ENCODE results near the gene SDF2L1.
"Not testable (repeated sequence)": the region's sequence is repeated elsewhere in the genome, so short reads cannot be mapped to it uniquely, and the experiment has no call there.

The SDF2L1 gene

DNA sequence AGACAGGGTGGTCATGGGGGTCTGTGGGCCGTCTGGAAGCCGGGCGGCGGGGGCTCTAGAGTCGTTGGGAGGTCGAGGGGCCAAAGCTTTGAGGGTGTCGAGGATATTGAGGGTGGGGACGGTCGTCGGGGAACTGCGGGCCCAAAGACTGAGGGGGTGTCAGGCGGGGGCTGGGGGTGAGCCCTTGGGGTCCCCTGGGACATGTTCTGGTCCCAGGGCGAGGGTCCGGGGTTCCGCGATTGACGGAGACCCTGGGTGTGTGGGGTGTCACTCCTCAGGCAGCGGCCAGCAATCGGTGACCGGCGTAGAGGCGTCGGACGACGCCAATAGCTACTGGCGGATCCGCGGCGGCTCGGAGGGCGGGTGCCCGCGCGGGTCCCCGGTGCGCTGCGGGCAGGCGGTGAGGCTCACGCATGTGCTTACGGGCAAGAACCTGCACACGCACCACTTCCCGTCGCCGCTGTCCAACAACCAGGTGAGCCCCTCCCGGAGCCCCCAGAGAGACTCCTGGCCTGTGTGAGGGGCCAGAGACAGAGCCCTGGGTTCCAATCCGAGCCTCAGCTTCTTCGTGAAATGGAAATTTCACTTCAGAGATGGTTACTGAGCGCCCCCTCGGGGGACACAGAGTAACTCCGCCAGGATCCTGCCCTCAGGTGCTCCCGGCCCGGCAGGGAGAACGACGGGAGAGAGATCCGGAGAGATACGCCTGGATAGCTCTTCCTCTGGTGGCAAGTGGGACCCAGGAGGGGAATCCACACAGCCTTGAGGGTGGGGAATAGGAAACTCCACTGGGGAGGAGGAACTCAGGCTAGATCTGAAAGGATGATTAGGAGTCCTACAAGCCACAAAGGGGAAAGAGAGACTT, 714 bp downstream of the SDF2L1 start:
- H3K4me1 ChIP-seq (ENCODE audit: insufficient read depth, low read length), result no peaks in the 10 kb centered on the region
- no peaks in the 10 kb centered on the region for H3K9me3 ChIP-seq (ENCODE audit: insufficient read depth, low read depth, low read length)
- H3K4me3 ChIP-seq (ENCODE audit: low read length), result peak overlapping the region; percentile 64
- H3K9ac ChIP-seq (ENCODE audit: low read depth, low read length), result peak overlapping the region; percentile 86
- peaks cover 15% of the 10 kb centered on the region; the same call in 1 of the 2 replicates for H3K36me3 ChIP-seq (ENCODE audit: insufficient read depth, low read length)
- no peak overlapping the region for H3K27ac ChIP-seq (ENCODE audit: low read depth, low read length)
- 4% methylated on average over 56 of the region's 56 CpGs for WGBS
- H3K27me3 ChIP-seq (ENCODE audit: insufficient read depth, low read length), result peaks cover 6% of the 10 kb centered on the region; the same call in 1 of the 2 replicates

DNA sequence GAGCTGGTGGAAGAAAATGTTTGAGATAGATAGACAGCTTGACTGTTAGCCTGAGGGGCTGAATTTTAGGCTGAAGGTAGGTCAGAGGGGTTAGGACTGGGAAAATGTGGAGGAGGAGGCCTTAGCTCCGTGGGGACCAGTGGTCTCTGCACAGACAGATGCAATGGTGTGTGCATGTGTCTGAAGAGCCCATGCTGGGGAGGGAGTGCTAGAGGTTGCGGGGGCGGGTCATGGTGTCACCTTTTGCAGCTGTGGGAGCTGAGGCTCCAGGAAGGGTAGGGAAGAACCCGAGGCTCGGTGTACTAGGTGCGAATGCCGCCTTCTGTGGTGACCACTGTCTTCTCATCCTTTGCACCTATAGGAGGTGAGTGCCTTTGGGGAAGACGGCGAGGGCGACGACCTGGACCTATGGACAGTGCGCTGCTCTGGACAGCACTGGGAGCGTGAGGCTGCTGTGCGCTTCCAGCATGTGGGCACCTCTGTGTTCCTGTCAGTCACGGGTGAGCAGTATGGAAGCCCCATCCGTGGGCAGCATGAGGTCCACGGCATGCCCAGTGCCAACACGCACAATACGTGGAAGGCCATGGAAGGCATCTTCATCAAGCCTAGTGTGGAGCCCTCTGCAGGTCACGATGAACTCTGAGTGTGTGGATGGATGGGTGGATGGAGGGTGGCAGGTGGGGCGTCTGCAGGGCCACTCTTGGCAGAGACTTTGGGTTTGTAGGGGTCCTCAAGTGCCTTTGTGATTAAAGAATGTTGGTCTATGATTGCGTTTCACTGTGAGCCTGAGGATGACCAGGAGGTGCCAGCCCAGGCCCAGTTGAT, 1.6 kb downstream of the SDF2L1 start:
- H3K4me1 ChIP-seq (ENCODE audit: insufficient read depth, low read length), result no peaks in the 10 kb centered on the region
- no peaks in the 10 kb centered on the region for H3K9me3 ChIP-seq (ENCODE audit: insufficient read depth, low read depth, low read length)
- H3K9ac ChIP-seq (ENCODE audit: low read depth, low read length), result no peak overlapping the region
- 95% methylated on average over 22 of the region's 22 CpGs for WGBS
- peak overlapping the region; percentile 64 for H3K4me3 ChIP-seq (ENCODE audit: low read length)
- peaks cover 18% of the 10 kb centered on the region; the same call in 1 of the 2 replicates for H3K36me3 ChIP-seq (ENCODE audit: insufficient read depth, low read length)
- H3K27me3 ChIP-seq (ENCODE audit: insufficient read depth, low read length), result peaks cover 6% of the 10 kb centered on the region; the same call in 1 of the 2 replicates
- H3K27ac ChIP-seq (ENCODE audit: low read depth, low read length), result no peak overlapping the region

DNA sequence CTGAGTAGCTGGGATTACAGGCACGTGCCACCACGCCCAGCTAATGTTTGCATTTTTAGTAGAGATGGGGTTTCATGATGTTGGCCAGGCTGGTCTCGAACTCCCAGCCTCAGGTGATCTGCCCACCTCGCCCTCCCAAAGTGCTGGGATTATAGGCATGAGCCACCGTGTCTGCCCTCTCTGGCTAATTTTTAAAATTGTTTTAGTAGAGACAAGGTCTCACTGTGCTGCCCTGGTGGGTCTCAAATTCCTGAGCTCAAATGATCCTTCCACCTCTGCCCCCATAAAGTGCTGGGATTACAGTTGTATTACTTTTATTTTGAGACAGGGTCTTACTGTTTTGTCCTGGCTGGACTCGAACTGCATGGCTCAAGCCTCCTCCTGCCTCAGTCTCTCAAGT, 3.4 kb downstream of the SDF2L1 start:
- H3K36me3 ChIP-seq (ENCODE audit: insufficient read depth, low read length), result peaks cover 23% of the 10 kb centered on the region; the same call in 1 of the 2 replicates
- H3K4me3 ChIP-seq (ENCODE audit: low read length); H3K9me3 ChIP-seq (ENCODE audit: insufficient read depth, low read depth, low read length); H3K27me3 ChIP-seq (ENCODE audit: insufficient read depth, low read length); H3K27ac ChIP-seq (ENCODE audit: low read depth, low read length); H3K9ac ChIP-seq (ENCODE audit: low read depth, low read length); H3K4me1 ChIP-seq (ENCODE audit: insufficient read depth, low read length): not testable (repeated sequence)
- 96% methylated on average over 6 of the region's 6 CpGs for whole genome bisulfite sequencing

DNA sequence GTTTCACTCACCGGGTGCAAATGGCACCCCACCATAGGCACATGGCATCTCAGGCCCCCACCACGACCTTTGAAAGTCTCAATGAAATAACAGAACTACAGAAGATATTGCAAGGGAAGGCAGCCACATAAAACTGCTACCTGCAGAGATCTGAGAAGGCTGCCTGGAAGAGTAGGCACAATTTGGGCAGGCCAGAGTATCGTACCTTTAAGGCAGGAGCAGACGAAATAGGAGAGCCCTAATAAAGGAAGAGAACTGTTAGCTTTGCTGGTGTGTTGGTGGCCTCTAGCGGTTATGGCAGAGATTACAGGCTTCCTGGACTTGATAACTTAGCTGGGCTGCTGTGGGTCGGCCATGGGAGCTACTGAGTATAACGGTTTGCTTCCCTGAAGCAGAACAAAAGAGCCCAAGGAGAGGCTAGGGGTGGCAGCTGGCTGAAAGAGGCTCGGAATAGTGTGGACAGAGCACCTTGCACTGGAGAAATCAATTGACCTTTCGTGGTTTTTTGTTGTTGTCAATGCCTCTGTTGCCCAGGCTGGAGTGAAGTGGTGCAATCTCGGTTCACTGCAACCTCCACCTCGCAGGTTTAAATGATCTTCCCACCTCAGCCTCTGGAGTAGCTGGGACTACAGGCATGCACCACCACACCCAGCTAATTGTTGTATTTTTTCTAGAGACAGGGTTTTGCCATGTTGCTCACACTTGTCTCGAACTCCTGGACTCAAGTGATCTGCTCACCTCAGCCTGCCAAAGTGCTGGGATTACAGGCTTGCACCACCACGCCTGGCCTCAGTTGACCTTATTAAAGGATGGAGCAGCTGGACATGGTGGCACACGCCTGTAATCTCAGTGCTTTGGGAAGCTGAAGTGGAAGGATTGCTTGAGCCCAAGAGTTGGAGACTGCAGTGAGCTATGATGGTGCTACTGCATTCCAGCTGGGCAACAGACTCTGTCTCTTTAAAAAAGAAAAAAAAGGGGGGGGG, 4.8 kb downstream of the SDF2L1 start:
- H3K4me1 ChIP-seq (ENCODE audit: insufficient read depth, low read length), result peaks cover 6% of the 10 kb centered on the region; the same call in 1 of the 2 replicates
- no peak overlapping the region for H3K9ac ChIP-seq (ENCODE audit: low read depth, low read length)

DNA sequence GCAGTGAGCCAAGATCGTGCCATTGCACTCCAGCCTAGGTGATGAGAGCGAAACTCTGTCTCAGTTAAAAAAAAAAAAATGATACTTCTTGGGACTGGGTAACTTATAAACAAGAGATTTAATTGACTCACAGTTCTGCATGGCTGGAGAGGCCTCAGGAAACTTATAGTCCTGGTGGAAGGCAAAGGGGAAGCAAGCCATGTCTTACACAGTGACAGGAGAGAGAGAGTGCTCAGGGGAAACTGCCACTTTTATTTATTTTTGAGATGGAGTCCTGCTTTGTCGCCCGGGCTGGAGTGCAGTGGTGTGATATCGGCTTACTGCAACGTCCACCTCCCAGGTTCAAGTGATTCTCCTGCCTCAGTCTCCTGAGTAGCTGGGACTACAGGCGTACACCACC, 8.2 kb downstream of the SDF2L1 start:
- no peaks in the 10 kb centered on the region for H3K9me3 ChIP-seq (ENCODE audit: insufficient read depth, low read depth, low read length)
- no peak overlapping the region for H3K4me3 ChIP-seq (ENCODE audit: low read length)
- H3K4me1 ChIP-seq (ENCODE audit: insufficient read depth, low read length), result peaks cover 12% of the 10 kb centered on the region; the same call in 1 of the 2 replicates
- no peak overlapping the region for H3K9ac ChIP-seq (ENCODE audit: low read depth, low read length)
- H3K27ac ChIP-seq (ENCODE audit: low read depth, low read length), result no peak overlapping the region
- no peaks in the 10 kb centered on the region for H3K27me3 ChIP-seq (ENCODE audit: insufficient read depth, low read length)
- 88% methylated on average over 7 of the region's 7 CpGs for WGBS
- peaks cover 29% of the 10 kb centered on the region for H3K36me3 ChIP-seq (ENCODE audit: insufficient read depth, low read length)

More for the DNA sequence above, 4.8 kb downstream of the SDF2L1 start:
- Histone ChIP-seq H3K27ac (ENCODE audit: low read depth, low read length) (no peak overlapping the region), H3K36me3 (ENCODE audit: insufficient read depth, low read length) (peaks cover 23% of the 10 kb centered on the region; the same call in 1 of the 2 replicates), H3K4me3 (ENCODE audit: low read length) (no peak overlapping the region), H3K9me3 (ENCODE audit: insufficient read depth, low read depth, low read length) (no peaks in the 10 kb centered on the region), H3K27me3 (ENCODE audit: insufficient read depth, low read length) (no peaks in the 10 kb centered on the region)
- 68% methylated on average over 14 of the region's 14 CpGs for WGBS

DNA sequence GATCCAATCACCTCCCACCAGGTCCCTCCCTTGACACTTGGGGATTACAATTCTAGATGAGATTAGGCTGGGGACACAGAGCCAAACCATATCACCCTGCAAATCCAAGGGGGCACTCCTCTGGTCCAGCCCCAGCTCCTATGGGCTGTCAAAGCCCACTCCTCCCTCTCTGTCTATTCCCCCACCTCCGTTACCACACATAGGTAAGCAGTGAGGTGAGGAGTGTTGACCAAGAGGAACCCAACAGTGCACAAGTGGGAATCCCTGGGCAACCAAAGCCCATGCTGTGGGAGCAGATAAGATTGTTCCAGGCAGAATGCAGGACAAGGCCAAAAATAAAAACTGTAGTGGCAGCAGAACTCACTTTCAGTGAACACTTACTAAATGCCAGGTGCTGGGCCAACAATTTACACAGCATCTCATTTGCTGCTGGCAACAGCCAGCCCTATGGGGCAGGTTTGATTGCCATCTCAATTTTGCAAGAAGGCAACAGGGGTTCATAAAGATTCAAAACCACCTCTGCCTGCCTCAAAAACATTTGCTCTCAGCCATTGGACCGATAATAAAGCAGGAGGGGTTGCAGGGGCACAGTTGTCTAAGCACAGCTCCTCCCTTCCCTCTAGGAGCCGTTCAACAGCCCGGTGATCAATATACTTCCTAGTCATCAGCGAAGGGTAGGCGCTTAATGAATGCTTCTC, 8.9 kb downstream of the SDF2L1 start:
- peak overlapping the region; percentile 78 for H3K4me3 ChIP-seq (ENCODE audit: low read length)
- H3K27me3 ChIP-seq (ENCODE audit: insufficient read depth, low read length), result no peaks in the 10 kb centered on the region
- peak overlapping the region; percentile 82 for H3K9ac ChIP-seq (ENCODE audit: low read depth, low read length)
- H3K36me3 ChIP-seq (ENCODE audit: insufficient read depth, low read length), result peaks cover 31% of the 10 kb centered on the region
- peaks cover 12% of the 10 kb centered on the region; the same call in 1 of the 2 replicates for H3K4me1 ChIP-seq (ENCODE audit: insufficient read depth, low read length)
- WGBS, result 5% methylated on average over 5 of the region's 6 CpGs
- no peaks in the 10 kb centered on the region for H3K9me3 ChIP-seq (ENCODE audit: insufficient read depth, low read depth, low read length)
- peak overlapping the region; percentile 86 for H3K27ac ChIP-seq (ENCODE audit: low read depth, low read length)

DNA sequence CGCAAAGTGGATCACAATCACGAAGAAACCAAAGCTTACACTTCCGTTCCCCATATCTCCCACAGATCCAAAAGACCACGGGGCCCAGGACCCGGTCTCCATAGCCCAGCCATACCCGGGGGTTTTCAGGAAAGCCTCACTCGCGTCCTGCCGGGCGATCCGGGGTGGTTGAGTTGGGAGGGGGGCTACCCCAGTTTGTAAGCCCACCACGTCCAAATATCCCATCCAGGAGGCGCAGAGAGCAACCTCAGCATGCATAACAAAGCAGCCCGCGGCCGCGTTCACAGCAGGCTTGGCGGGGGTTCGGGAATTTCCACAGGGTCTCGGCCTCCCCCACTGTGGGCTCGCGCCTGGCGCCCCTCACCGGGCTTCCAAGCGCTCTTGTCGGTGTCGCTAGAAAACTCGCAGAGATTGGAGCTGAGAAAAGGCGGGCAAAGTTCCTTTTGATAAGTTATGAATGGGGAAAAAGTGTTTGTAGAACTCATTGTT, 9.5 kb downstream of the SDF2L1 start:
- Histone ChIP-seq H3K27me3 (ENCODE audit: insufficient read depth, low read length) (no peaks in the 10 kb centered on the region), H3K4me3 (ENCODE audit: low read length) (peak overlapping the region; percentile 78), H3K4me1 (ENCODE audit: insufficient read depth, low read length) (peaks cover 14% of the 10 kb centered on the region), H3K27ac (ENCODE audit: low read depth, low read length) (peak overlapping the region; percentile 86), H3K9me3 (ENCODE audit: insufficient read depth, low read depth, low read length) (no peaks in the 10 kb centered on the region), H3K9ac (ENCODE audit: low read depth, low read length) (peak overlapping the region; percentile 82), H3K36me3 (ENCODE audit: insufficient read depth, low read length) (peaks cover 30% of the 10 kb centered on the region)
- WGBS, result under 1% methylated on average over 24 of the region's 29 CpGs

DNA sequence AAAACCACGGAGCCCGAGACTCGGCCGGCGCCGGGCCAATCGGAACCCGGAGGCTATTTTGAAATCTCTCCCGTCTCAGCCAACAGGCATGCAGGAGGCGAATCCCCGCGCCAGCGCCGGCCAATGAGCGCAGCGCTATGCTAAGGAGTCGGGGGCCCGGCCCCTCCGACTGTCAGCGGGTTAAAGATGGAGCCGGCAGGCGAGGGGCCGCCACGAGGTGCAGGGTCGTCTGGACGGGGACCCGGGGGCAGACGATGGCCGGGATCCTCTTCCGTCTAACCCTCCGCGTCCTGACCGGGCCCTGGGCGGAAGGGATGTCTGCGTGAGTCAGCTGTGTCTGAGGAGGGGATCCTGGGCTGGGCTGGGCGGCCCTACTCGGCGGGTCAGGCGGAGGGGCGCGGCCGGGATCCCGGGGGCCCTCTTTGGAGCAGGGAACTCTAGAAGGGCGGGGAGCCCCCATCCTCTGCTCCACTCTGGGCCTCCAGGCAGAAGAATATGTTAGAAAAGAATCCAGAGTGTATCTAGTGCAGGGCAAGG, 10.0 kb downstream of the SDF2L1 start:
- Histone ChIP-seq H3K36me3 (ENCODE audit: insufficient read depth, low read length) (peaks cover 32% of the 10 kb centered on the region), H3K4me3 (ENCODE audit: low read length) (peak overlapping the region; percentile 78), H3K9me3 (ENCODE audit: insufficient read depth, low read depth, low read length) (no peaks in the 10 kb centered on the region), H3K27ac (ENCODE audit: low read depth, low read length) (peak overlapping the region; percentile 86), H3K4me1 (ENCODE audit: insufficient read depth, low read length) (peaks cover 18% of the 10 kb centered on the region), H3K27me3 (ENCODE audit: insufficient read depth, low read length) (no peaks in the 10 kb centered on the region), H3K9ac (ENCODE audit: low read depth, low read length) (peak overlapping the region; percentile 86)
- under 1% methylated on average over 44 of the region's 44 CpGs for WGBS

DNA sequence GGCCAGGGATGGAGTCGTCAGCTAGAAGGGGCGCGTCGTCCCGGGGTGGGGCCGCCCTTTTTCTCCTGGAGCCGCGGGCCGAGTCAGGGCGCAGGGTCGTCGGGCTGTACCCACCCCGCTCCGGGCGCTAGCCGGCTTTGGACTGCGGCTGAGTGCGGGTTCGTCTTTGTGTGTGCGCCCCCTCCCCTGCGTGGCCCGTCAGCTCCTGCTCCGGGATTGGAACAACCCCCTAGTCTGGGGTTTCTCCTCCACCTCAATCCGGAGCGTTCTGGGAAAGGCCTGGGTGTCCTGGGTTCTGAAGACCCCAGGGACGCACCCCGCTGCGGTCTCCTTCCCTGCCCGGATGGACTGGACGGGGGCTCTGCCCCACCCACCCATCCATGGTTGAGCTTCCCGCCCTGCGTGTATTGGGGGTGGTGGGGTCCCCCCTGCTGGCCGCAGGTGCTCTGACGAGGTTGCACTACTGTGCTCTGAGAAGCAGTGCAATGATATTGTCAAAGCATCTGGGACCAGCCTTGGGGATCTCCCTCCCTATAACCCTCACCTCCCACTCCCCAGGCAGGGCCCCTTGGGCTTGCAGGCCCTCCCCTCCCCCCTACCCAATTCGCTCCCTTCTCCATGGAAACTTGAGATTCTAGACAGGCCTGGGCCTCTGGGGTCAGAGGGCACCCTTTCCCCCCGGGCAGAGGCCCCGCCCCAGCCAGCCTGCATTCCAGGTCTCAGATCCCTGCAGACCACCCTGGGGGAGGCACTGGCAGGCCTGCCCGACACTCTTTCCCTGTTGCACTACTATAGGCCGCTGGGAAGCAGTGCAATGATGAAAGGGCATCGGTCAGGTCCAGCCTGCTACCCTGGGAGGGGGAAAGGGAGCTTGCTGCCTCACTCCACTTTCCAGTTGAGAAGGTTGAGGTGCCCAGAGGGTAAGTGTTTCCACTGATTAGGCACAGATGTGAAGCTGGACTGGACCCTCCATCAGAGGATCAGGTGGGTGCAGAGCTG, 10.7 kb downstream of the SDF2L1 start:
- Histone ChIP-seq H3K27ac (ENCODE audit: low read depth, low read length) (peak overlapping the region; percentile 68), H3K27me3 (ENCODE audit: insufficient read depth, low read length) (no peaks in the 10 kb centered on the region), H3K4me1 (ENCODE audit: insufficient read depth, low read length) (peaks cover 18% of the 10 kb centered on the region), H3K9ac (ENCODE audit: low read depth, low read length) (peak overlapping the region; percentile 86), H3K4me3 (ENCODE audit: low read length) (peak overlapping the region; percentile 78), H3K9me3 (ENCODE audit: insufficient read depth, low read depth, low read length) (no peaks in the 10 kb centered on the region), H3K36me3 (ENCODE audit: insufficient read depth, low read length) (peaks cover 32% of the 10 kb centered on the region)
- WGBS, result 4% methylated on average over 36 of the region's 40 CpGs
